T-cell (primary cell): ENCODE results near the gene TAGAP. TPM values are rescaled to one million over a fixed set of nuclear protein-coding genes. Genes with fewer than 3 reads are reported as not detected.
A peak's percentile ranks its signal among the peaks of the same experiment; 100 is the strongest.

Source experiments
- ATAC-seq, 4 experiments: fragments of 200-7000 bp in 3 of 4; fragments of 150-1000 bp in 1 of 4; cut with Tn5 transposase; replicated peaks in 1 of 4; 1 replicate in 3 of 4; 2 replicates in 1 of 4; pipeline ENCODE4 v1.10.0; 2021; ENCODE audit warnings: moderate library complexity in 3 of 4, mild to moderate bottlenecking in 2 of 4, moderate number of reproducible peaks in 1 of 4
- CTCF ChIA-PET, 2 donors: fragments of 300-600 bp; sonication (Branson Sonifier 250); formaldehyde crosslinking; loops; one replicate each; lab custom pipeline; 2022; ENCODE audit warnings: antibody characterized with exemption in 2 of 2; lab: Charles Lee
- POLR2A ChIA-PET, 2 donors: fragments of 300-600 bp; sonication (Branson Sonifier 250); formaldehyde crosslinking; loops; one replicate each; lab custom pipeline; 2022; ENCODE audit warnings: antibody characterized with exemption in 2 of 2; lab: Charles Lee
- DNase-seq, 35 experiments: peaks; one replicate each; pipeline versions ENCODE4 v3.0.0 to v3.0.0-alpha.2; 2013 to 2023
- H3K27ac ChIP-seq: one replicate; pipeline ENCODE4 v1.5.1; 2013; ENCODE audit warnings: low read length
- H3K27me3 ChIP-seq, 2 experiments: replicated peaks in 1 of 2; 1 replicate in 1 of 2; 2 replicates in 1 of 2; pipeline versions ENCODE4 v1.6.1 to v1.7.0; 2013; ENCODE audit warnings: low read length in 1 of 2, mixed read lengths in 1 of 2; ENCODE audit not compliant: control insufficient read depth in 2 of 2, insufficient read depth in 2 of 2; ENCODE audit errors: extremely low read depth in 1 of 2
- H3K36me3 ChIP-seq, 2 donors: 1 replicate in 1 of 2; 2 replicates in 1 of 2; pipeline versions ENCODE4 v1.6.1 to v1.7.0; 2013; ENCODE audit warnings: low read length in 1 of 2; ENCODE audit not compliant: control insufficient read depth in 2 of 2, insufficient read depth in 1 of 2; ENCODE audit errors: extremely low read depth in 1 of 2
- H3K4me1 ChIP-seq, 2 experiments: 1 replicate in 1 of 2; 2 replicates in 1 of 2; pipeline versions ENCODE4 v1.6.1 to v1.7.0; 2013; ENCODE audit warnings: low read length in 2 of 2, mixed read lengths in 1 of 2; ENCODE audit not compliant: insufficient read depth in 2 of 2, control insufficient read depth in 1 of 2; ENCODE audit errors: extremely low read depth in 1 of 2
- H3K4me3 ChIP-seq, 2 donors: 1 replicate in 1 of 2; 2 replicates in 1 of 2; pipeline versions ENCODE4 v1.5.1 to v1.7.0; 2013; ENCODE audit warnings: mild to moderate bottlenecking in 2 of 2, low read length in 1 of 2, moderate library complexity in 1 of 2; ENCODE audit not compliant: control insufficient read depth in 1 of 2; ENCODE audit errors: extremely low read depth in 1 of 2
- H3K9me3 ChIP-seq: 2 replicates; pipeline ENCODE4 v1.7.0; 2013
- H3K27ac Mint-ChIP-seq, 2 donors: one replicate each; pipeline ENCODE4 v1.8.0; 2020 to 2021; ENCODE audit warnings: mild to moderate bottlenecking in 2 of 2, mixed read lengths in 2 of 2
- H3K27me3 Mint-ChIP-seq, 2 donors: one replicate each; pipeline ENCODE4 v1.8.0; 2021 to 2022; ENCODE audit warnings: mixed read lengths in 2 of 2
- H3K36me3 Mint-ChIP-seq: one replicate; pipeline ENCODE4 v1.8.0; 2021; ENCODE audit warnings: mixed read lengths
- H3K4me1 Mint-ChIP-seq, 3 donors: one replicate each; pipeline ENCODE4 v1.8.0; 2020 to 2022; ENCODE audit warnings: mixed read lengths in 3 of 3, mild to moderate bottlenecking in 1 of 3
- H3K4me3 Mint-ChIP-seq, 3 donors: one replicate each; pipeline ENCODE4 v1.8.0; 2020 to 2022; ENCODE audit warnings: mild to moderate bottlenecking in 3 of 3, mixed read lengths in 3 of 3, moderate library complexity in 3 of 3
- H3K9me3 Mint-ChIP-seq, 3 donors: one replicate each; pipeline ENCODE4 v1.8.0; 2020 to 2022; ENCODE audit warnings: mixed read lengths in 3 of 3
- WGBS: methylation state at CpG from one replicate; pipeline ENCODE4 v1.1.5; 2013; ENCODE audit warnings: missing lambda C conversion rate; ENCODE audit not compliant: insufficient coverage; 5-methylcytosine and 5-hydroxymethylcytosine counted together
- total RNA-seq, 35 experiments: library from RNA in 6 of 35; stranded (reverse) in 6 of 35; fragments of 120-200 nt in 1 of 35; gene quantifications; one replicate each; pipeline versions ENCODE4 v1.2.1 to v1.2.4 and lab custom pipeline; 2013 to 2026

TAGAP gene
- total RNA-seq, 5 donors from 2014 or later (not counting 1 experiment from before 2014, with no cell fraction given) = 110 to 224 (median 128) TPM

GRCh38 chr6:159045801-159046200 lies 1.0 kb upstream of the TAGAP start:
- H3K27me3 Mint-ChIP-seq = no peaks in the 10 kb centered on the region
- peaks cover 47 to 53% (median 52%) of the 10 kb centered on the region in 3 donors for H3K4me1 Mint-ChIP-seq
- DNase-seq (no peak), ATAC-seq (no peak)
- Histone ChIP-seq H3K4me3 (no peak overlapping the region), H3K9me3 (no peaks in the 10 kb centered on the region), H3K27me3 (no peaks in the 10 kb centered on the region), H3K36me3 (peaks cover under 1 to 29% of the 10 kb centered on the region in 2 donors), H3K4me1 (peaks cover 27 to 32% of the 10 kb centered on the region in 2 experiments), H3K27ac (peak overlapping the region; percentile 90)
- CTCF ChIA-PET = interaction anchor here in 1 of 2 donors (1.5 kb wide), 1 partner anchor 53 kb away, joined by 10 read pairs; no protein-coding TSS in a partner anchor
- peaks cover 34% of the 10 kb centered on the region for H3K36me3 Mint-ChIP-seq
- H3K27ac Mint-ChIP-seq = peak overlapping the region; percentile 95 to 98
- H3K4me3 Mint-ChIP-seq = peak overlapping the region; percentile 96 to 98 (median 96)
- WGBS = 52% methylated on average over 4 of the region's 7 CpGs
- POLR2A ChIA-PET = interaction anchor here in 1 of 2 donors (3.0 to 4.9 kb wide), 2 partner anchors 18 to 61 kb away, joined by 57 to 95 read pairs; no protein-coding TSS in a partner anchor
- no peaks in the 10 kb centered on the region for H3K9me3 Mint-ChIP-seq

- Histone ChIP-seq H3K9me3 (no peaks in the 10 kb centered on the region), H3K4me3 (peak overlapping the region; percentile 69 to 95), H3K36me3 (peaks cover 4 to 47% of the 10 kb centered on the region in 2 donors), H3K27ac (peak overlapping the region; percentile 90), H3K27me3 (no peaks in the 10 kb centered on the region), H3K4me1 (peaks cover 45 to 46% of the 10 kb centered on the region in 2 experiments)
- Mint-ChIP-seq H3K4me3 (peak overlapping the region; percentile 96 to 98 (median 96)), H3K9me3 (no peaks in the 10 kb centered on the region), H3K36me3 (peaks cover 51% of the 10 kb centered on the region), H3K27ac (peak overlapping the region; percentile 98), H3K4me1 (peaks cover 62 to 70% (median 67%) of the 10 kb centered on the region in 3 donors), H3K27me3 (no peaks in the 10 kb centered on the region)
- no peak for ATAC-seq
- WGBS = 0% methylated on average over 2 of the region's 7 CpGs
- POLR2A ChIA-PET = interaction anchor here (0.6 to 4.9 kb wide), 19 partner anchors 10 to 394 kb away, joined by 3 to 95 read pairs (median 6); partner anchors contain the start of gene SYTL3 (in 1 of the 2)
- CTCF ChIA-PET = interaction anchor here (0.7 to 5.0 kb wide), 12 partner anchors 8 to 65 kb away, joined by 3 to 101 read pairs (median 6); no protein-coding TSS in a partner anchor
- DNase-seq = peak in 1 of 35 experiments; percentile 43
Measured at GRCh38 chr6:159043947-159044346, 844 bp downstream of the TAGAP start.

GRCh38 chr6:159043251-159043650 lies 1.5 kb downstream of the TAGAP start:
- 0% methylated on average over 1 of the region's 6 CpGs for WGBS
- Histone ChIP-seq H3K9me3 (no peaks in the 10 kb centered on the region), H3K4me3 (peak overlapping the region; percentile 69 to 95), H3K4me1 (peaks cover 48 to 51% of the 10 kb centered on the region in 2 experiments), H3K27ac (peak overlapping the region; percentile 90), H3K27me3 (no peaks in the 10 kb centered on the region), H3K36me3 (peaks cover 4 to 54% of the 10 kb centered on the region in 2 donors)
- no peaks in the 10 kb centered on the region for H3K9me3 Mint-ChIP-seq
- H3K27ac Mint-ChIP-seq = peak overlapping the region; percentile 98
- ChIA-PET CTCF (interaction anchor here (0.5 to 5.0 kb wide), 17 partner anchors 9 to 91 kb away, joined by 3 to 101 read pairs (median 5); no protein-coding TSS in a partner anchor), POLR2A (interaction anchor here (0.6 to 4.9 kb wide), 11 partner anchors 14 to 399 kb away, joined by 3 to 95 read pairs (median 4); partner anchors contain the start of genes DYNLT1 (in 1 of the 2) and SYTL3 (in 1 of the 2))
- peaks cover 63 to 70% (median 68%) of the 10 kb centered on the region in 3 donors for H3K4me1 Mint-ChIP-seq
- H3K4me3 Mint-ChIP-seq = peak overlapping the region; percentile 96 to 98 (median 96)
- peak in 8 of 35 experiments; percentile 25 to 72 (median 36) for DNase-seq
- H3K27me3 Mint-ChIP-seq = no peaks in the 10 kb centered on the region
- peak; percentile 22 to 35 (median 32) for ATAC-seq
- H3K36me3 Mint-ChIP-seq = peaks cover 55% of the 10 kb centered on the region

GRCh38 chr6:159042826-159043181 lies 2.0 kb downstream of the TAGAP start:
- Mint-ChIP-seq H3K27ac (peak overlapping the region; percentile 98), H3K27me3 (no peaks in the 10 kb centered on the region), H3K4me1 (peaks cover 64 to 68% (median 67%) of the 10 kb centered on the region in 3 donors), H3K9me3 (no peaks in the 10 kb centered on the region), H3K4me3 (peak overlapping the region; percentile 96 to 98 (median 96)), H3K36me3 (peaks cover 58% of the 10 kb centered on the region)
- Histone ChIP-seq H3K4me1 (peaks cover 50 to 54% of the 10 kb centered on the region in 2 experiments), H3K36me3 (peaks cover 6 to 59% of the 10 kb centered on the region in 2 donors), H3K4me3 (peak overlapping the region; percentile 69 to 95), H3K27me3 (no peaks in the 10 kb centered on the region), H3K27ac (peak overlapping the region; percentile 90), H3K9me3 (no peaks in the 10 kb centered on the region)
- ATAC-seq = no peak
- 10% methylated on average over 5 of the region's 5 CpGs for WGBS
- ChIA-PET CTCF (interaction anchor here (0.7 to 5.0 kb wide), 18 partner anchors 9 to 92 kb away, joined by 3 to 101 read pairs (median 4); no protein-coding TSS in a partner anchor), POLR2A (interaction anchor here (0.6 to 4.9 kb wide), 10 partner anchors 15 to 398 kb away, joined by 3 to 95 read pairs (median 6); partner anchors contain the start of gene DYNLT1 (in 1 of the 2))
- no peak for DNase-seq

GRCh38 chr6:159042003-159042825 lies 2.6 kb downstream of the TAGAP start:
- peaks cover 64% of the 10 kb centered on the region for H3K36me3 Mint-ChIP-seq
- peak; percentile 62 to 68 (median 64) for ATAC-seq

More at GRCh38 chr6:159042003-159042825, 2.6 kb downstream of the TAGAP start:
- Mint-ChIP-seq H3K4me3 (peak overlapping the region; percentile 96 to 98 (median 96)), H3K27ac (peak overlapping the region; percentile 98), H3K9me3 (no peaks in the 10 kb centered on the region), H3K27me3 (no peaks in the 10 kb centered on the region), H3K4me1 (peaks cover 64 to 68% (median 67%) of the 10 kb centered on the region in 3 donors)
- H3K36me3 ChIP-seq = peaks cover 8 to 65% of the 10 kb centered on the region in 2 donors
- peak overlapping the region; percentile 90 for H3K27ac ChIP-seq
- 4% methylated on average over 4 of the region's 14 CpGs for WGBS
- peak overlapping the region; percentile 69 to 95 for H3K4me3 ChIP-seq
- POLR2A ChIA-PET = interaction anchor here (0.5 to 4.9 kb wide), 11 partner anchors 22 to 398 kb away, joined by 3 to 95 read pairs (median 6); partner anchors contain the start of gene DYNLT1 (in 1 of the 2)
- H3K9me3 ChIP-seq = no peaks in the 10 kb centered on the region
- CTCF ChIA-PET = interaction anchor here (0.6 to 5.0 kb wide), 19 partner anchors 8 to 92 kb away, joined by 3 to 101 read pairs (median 4); no protein-coding TSS in a partner anchor
- peak; percentile 50 to 94 (median 69) for DNase-seq
- peaks cover 51 to 53% of the 10 kb centered on the region in 2 experiments for H3K4me1 ChIP-seq
- no peaks in the 10 kb centered on the region for H3K27me3 ChIP-seq
